Activated CD8-positive, alpha-beta T cell treated with anti-CD3 and anti-CD28 coated beads, Interleukin-2, amount 10 ng/mL, durations not matched to agents 7 days and 5 days (primary cell): ENCODE results near the gene LSM14A. TPM values are rescaled to one million over a fixed set of nuclear protein-coding genes. Genes with fewer than 3 reads are reported as not detected.

ENCODE experiments used
- ATAC-seq: fragments of 150-1000 bp; cut with Tn5 transposase; one replicate; pipeline ENCODE4 v1.10.0; 2021; ENCODE audit warnings: moderate library complexity
- CTCF ChIA-PET: fragments of 350-600 bp; sonication (Branson Sonifier 250); formaldehyde crosslinking; loops from one replicate; lab custom pipeline; 2021; ENCODE audit warnings: antibody characterized with exemption; lab: Charles Lee
- POLR2A ChIA-PET: fragments of 350-600 bp; sonication (Branson Sonifier 250); formaldehyde crosslinking; loops from one replicate; lab custom pipeline; 2021; ENCODE audit warnings: antibody characterized with exemption; lab: Charles Lee
- DNase-seq: peaks from one replicate; pipeline ENCODE4 v3.0.0-alpha.2; 2020
- H3K27ac Mint-ChIP-seq: one replicate; pipeline ENCODE4 v1.8.0; 2021; ENCODE audit warnings: mild to moderate bottlenecking, mixed read lengths
- H3K27me3 Mint-ChIP-seq: one replicate; pipeline ENCODE4 v1.8.0; 2021; ENCODE audit warnings: low read depth, mixed read lengths
- H3K36me3 Mint-ChIP-seq: one replicate; pipeline ENCODE4 v1.8.0; 2021; ENCODE audit warnings: low read depth, mixed read lengths
- H3K4me1 Mint-ChIP-seq: one replicate; pipeline ENCODE4 v1.8.0; 2021; ENCODE audit warnings: low read depth, mixed read lengths
- H3K4me3 Mint-ChIP-seq: one replicate; pipeline ENCODE4 v1.8.0; 2021; ENCODE audit warnings: mild to moderate bottlenecking, mixed read lengths
- H3K9me3 Mint-ChIP-seq: one replicate; pipeline ENCODE4 v1.8.0; 2022; ENCODE audit warnings: mixed read lengths; ENCODE audit not compliant: insufficient read depth
- total RNA-seq, 2 experiments: library from RNA; stranded (reverse); gene quantifications; one replicate each; pipeline ENCODE4 v1.2.3, GENCODE V29; 2021

LSM14A gene
- total RNA-seq, 2 experiments from 2014 or later: 133 to 139 TPM

DNA sequence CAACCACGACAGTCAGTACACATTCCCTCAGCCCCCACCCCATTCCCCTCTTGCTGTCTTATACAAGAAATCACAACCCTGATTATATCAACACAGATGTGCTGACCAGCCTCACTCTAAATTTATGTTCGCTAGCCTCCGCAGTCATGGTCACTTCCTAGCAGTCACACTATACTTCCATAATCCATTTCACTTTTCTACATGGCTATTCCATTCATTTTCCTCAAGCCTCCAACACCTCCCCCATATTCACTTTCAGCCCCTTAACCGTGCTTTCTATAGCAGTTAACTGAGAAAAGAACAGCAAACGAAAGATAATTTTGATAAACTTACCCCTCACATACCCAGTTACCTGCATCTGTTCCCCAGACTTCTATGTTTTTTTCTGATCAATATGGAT is 8.4 kb downstream of the LSM14A start:
- Mint-ChIP-seq H3K9me3 (no peaks in the 10 kb centered on the region), H3K27ac (peak overlapping the region; percentile 12), H3K4me1 (peaks cover 68% of the 10 kb centered on the region), H3K4me3 (no peak overlapping the region), H3K27me3 (no peaks in the 10 kb centered on the region), H3K36me3 (peaks cover 55% of the 10 kb centered on the region)
- POLR2A ChIA-PET: no interaction called here
- CTCF ChIA-PET: no interaction called here
- ATAC-seq: no peak
- DNase-seq: no peak

DNA sequence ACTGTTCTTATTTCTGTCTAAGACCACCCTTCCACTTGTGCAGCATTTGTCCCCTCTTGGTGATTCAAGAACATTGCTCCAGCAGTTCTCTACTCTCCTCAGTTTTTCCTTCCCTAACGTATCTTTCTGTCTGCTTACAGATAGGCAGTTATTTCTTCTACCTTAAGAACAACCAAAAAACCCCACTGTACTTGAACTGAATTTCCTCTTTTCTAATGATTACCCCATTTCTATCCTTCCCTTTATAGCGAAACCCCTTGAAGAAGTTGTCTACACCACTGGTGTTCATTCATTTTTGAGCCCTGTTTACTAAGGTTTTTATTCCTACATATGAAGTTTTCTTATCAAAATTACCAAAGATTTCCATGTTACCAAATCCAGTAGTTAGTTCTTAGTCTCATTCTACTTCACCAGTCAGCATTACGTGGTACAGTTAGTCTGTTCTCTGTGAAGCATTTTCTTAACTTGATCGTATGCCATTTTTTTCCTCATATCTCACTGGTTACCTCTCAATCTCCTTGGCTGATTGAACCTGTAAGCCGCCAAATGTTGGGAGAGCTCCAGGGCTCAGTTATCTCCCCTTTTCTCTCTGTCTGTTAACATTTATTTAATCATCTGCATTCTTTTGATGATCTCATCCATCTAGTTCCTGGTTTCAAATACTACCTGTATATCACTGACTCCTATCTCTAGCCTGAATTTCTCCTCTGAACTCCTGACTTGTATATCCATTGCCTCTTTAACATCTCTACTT is 9.0 kb downstream of the LSM14A start:
- DNase-seq (no peak), ATAC-seq (no peak)
- CTCF ChIA-PET: no interaction called here
- H3K9me3 Mint-ChIP-seq: no peaks in the 10 kb centered on the region
- peaks cover 53% of the 10 kb centered on the region for H3K36me3 Mint-ChIP-seq
- H3K4me3 Mint-ChIP-seq: no peak overlapping the region
- no peaks in the 10 kb centered on the region for H3K27me3 Mint-ChIP-seq
- POLR2A ChIA-PET: no interaction called here
- H3K4me1 Mint-ChIP-seq: peaks cover 68% of the 10 kb centered on the region
- peak overlapping the region; percentile 26 for H3K27ac Mint-ChIP-seq

DNA sequence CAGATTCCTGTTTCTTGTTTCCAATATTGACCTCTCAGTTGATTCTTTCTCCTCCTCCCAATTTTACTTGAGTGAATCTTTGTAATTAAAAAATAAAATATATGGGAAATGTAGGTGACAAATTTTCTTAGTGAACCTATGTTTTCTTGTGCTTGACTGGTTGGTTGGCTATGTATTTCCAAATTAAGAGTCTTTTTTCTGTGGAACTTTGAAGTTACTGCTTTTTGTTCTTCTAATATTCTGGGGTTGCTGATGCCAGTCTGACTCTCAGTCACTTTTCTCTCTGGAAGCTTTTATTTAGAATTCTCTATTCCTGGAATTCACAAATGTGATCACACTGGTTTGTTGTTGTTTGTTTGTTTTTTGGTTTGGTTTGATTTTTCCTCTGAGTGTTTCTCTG is 9.8 kb downstream of the LSM14A start:
- Mint-ChIP-seq H3K4me3 (no peak overlapping the region), H3K9me3 (no peaks in the 10 kb centered on the region), H3K27ac (no peak overlapping the region), H3K4me1 (peaks cover 65% of the 10 kb centered on the region), H3K27me3 (no peaks in the 10 kb centered on the region), H3K36me3 (peaks cover 49% of the 10 kb centered on the region)
- ChIA-PET CTCF (no interaction called here), POLR2A (interaction anchor here (1.4 kb wide), 1 partner anchor 11 kb away, joined by 3 read pairs; no protein-coding TSS in a partner anchor)
- DNase-seq (no peak), ATAC-seq (no peak)

DNA sequence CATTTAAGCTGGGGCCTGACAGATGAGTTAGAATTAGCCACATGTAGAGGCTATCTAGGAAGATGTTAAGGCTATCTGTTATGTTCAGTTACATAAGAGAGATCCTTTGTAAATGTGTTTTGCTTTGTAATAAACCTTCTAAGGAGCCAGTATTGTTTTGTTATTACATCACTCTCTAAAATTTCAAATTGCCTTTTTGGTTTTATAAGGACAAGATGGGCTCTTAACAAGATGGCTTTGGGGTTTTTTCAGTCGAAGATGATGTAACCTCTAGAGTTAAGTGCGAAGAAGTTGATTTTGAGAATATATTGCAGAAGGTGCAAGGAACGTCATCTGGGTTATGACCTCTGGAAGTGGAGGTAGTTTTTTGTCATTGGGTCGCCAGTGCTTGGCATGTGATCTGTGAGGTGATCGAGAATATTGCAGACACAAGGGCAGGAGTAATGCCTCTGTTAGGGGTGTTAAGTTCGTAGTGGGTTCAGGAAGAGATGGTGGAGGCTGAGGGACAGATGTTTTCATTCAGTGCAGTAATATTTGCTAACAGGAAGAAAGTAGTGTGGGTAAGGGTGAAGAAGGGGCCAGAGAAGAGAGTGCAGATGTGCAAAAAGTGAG is 12.7 kb downstream of the LSM14A start:
- POLR2A ChIA-PET: interaction anchor here (2.3 kb wide), 1 partner anchor 12 kb away, joined by 10 read pairs; no protein-coding TSS in a partner anchor
- CTCF ChIA-PET: interaction anchor here (1.5 to 1.8 kb wide), 2 partner anchors 8 to 12 kb away, joined by 3 to 5 read pairs; no protein-coding TSS in a partner anchor
- H3K4me3 Mint-ChIP-seq: no peak overlapping the region
- H3K36me3 Mint-ChIP-seq: peaks cover 36% of the 10 kb centered on the region
- ATAC-seq (no peak), DNase-seq (no peak)
- no peaks in the 10 kb centered on the region for H3K9me3 Mint-ChIP-seq
- no peaks in the 10 kb centered on the region for H3K27me3 Mint-ChIP-seq
- H3K27ac Mint-ChIP-seq: peak overlapping the region; percentile 4
- peaks cover 51% of the 10 kb centered on the region for H3K4me1 Mint-ChIP-seq

DNA sequence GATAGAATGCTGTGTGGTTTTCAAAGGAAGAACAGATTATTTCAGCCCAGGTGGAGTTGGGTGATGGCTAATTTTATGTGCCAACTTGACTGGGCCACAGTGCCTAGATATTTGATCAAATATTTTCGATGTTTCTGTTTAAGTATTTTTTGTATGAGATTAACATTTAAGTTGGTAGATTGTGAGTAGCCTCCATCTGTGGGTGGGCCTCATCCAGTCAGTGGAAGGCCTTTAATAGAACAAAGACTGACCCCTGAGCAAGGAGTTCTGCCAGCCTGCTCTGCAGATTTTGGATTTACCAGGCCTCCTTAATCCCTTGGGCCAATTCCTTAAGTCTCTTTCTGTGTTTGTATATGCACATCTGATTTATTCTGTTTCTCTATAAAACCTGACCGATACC is 13.9 kb downstream of the LSM14A start:
- H3K4me3 Mint-ChIP-seq: no peak overlapping the region
- ChIA-PET POLR2A (interaction anchor here (2.3 kb wide), 1 partner anchor 13 kb away, joined by 10 read pairs; no protein-coding TSS in a partner anchor), CTCF (interaction anchor here (0.9 to 1.8 kb wide), 3 partner anchors 10 to 161 kb away, joined by 3 to 5 read pairs (median 3); no protein-coding TSS in a partner anchor)
- H3K36me3 Mint-ChIP-seq: peaks cover 25% of the 10 kb centered on the region
- ATAC-seq (no peak), DNase-seq (no peak)
- no peaks in the 10 kb centered on the region for H3K27me3 Mint-ChIP-seq
- no peak overlapping the region for H3K27ac Mint-ChIP-seq
- H3K4me1 Mint-ChIP-seq: peaks cover 46% of the 10 kb centered on the region
- no peaks in the 10 kb centered on the region for H3K9me3 Mint-ChIP-seq

DNA sequence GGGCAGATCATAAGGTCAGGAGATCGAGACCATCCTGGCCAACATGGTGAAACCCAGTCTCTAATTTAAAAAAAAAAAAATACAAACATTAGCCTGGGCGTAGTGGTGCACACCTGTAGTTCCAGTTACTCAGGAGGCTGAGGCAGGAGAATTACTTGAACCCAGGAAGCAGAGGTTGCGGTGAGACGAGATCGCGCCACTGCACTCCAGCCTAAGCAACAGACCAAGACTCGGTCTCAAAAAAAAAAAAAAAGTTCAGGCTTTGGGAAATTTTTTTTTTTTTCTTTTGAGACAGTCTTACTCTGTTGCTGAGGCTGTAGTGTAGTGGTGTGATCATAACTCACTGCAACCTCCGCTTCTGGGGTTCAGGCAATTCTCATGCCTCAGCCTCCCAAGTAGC is 14.7 kb downstream of the LSM14A start:
- ChIA-PET POLR2A (interaction anchor here (1.0 kb wide), 1 partner anchor 13 kb away, joined by 4 read pairs; no protein-coding TSS in a partner anchor), CTCF (interaction anchor here (1.3 to 1.8 kb wide), 2 partner anchors 9 to 10 kb away, joined by 4 to 5 read pairs; no protein-coding TSS in a partner anchor)
- peaks cover 18% of the 10 kb centered on the region for H3K36me3 Mint-ChIP-seq
- no peaks in the 10 kb centered on the region for H3K27me3 Mint-ChIP-seq
- ATAC-seq (no peak), DNase-seq (no peak)
- no peak overlapping the region for H3K27ac Mint-ChIP-seq
- no peak overlapping the region for H3K4me3 Mint-ChIP-seq
- peaks cover 47% of the 10 kb centered on the region for H3K4me1 Mint-ChIP-seq
- no peaks in the 10 kb centered on the region for H3K9me3 Mint-ChIP-seq

DNA sequence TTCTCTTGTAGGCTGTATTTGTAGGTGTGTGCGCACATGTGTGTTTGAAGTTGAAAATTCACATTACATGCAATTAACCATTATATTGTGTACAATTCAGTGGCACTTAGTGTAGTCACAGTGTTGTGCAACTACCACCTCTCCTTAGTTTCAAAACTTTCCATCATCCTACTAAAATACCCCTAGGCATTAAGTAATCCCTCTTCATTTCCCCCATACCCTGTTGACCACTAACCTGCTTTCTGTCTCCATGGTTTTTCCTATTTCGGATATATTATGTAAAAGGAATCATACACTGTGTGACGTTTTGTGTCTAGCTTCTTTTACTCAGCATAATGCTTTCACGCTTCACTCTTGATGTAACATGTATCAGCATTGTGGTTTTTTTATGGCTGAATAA is 16.1 kb downstream of the LSM14A start:
- no peaks in the 10 kb centered on the region for H3K9me3 Mint-ChIP-seq
- H3K27me3 Mint-ChIP-seq: no peaks in the 10 kb centered on the region
- no peak overlapping the region for H3K27ac Mint-ChIP-seq
- peaks cover 12% of the 10 kb centered on the region for H3K36me3 Mint-ChIP-seq
- peaks cover 42% of the 10 kb centered on the region for H3K4me1 Mint-ChIP-seq
- ChIA-PET POLR2A (interaction anchor here (0.8 to 0.9 kb wide), 2 partner anchors 14 to 34 kb away, joined by 3 read pairs; no protein-coding TSS in a partner anchor), CTCF (interaction anchor here (1.0 to 1.3 kb wide), 2 partner anchors 10 to 16 kb away, joined by 4 read pairs; no protein-coding TSS in a partner anchor)
- DNase-seq (no peak), ATAC-seq (no peak)
- H3K4me3 Mint-ChIP-seq: no peak overlapping the region

DNA sequence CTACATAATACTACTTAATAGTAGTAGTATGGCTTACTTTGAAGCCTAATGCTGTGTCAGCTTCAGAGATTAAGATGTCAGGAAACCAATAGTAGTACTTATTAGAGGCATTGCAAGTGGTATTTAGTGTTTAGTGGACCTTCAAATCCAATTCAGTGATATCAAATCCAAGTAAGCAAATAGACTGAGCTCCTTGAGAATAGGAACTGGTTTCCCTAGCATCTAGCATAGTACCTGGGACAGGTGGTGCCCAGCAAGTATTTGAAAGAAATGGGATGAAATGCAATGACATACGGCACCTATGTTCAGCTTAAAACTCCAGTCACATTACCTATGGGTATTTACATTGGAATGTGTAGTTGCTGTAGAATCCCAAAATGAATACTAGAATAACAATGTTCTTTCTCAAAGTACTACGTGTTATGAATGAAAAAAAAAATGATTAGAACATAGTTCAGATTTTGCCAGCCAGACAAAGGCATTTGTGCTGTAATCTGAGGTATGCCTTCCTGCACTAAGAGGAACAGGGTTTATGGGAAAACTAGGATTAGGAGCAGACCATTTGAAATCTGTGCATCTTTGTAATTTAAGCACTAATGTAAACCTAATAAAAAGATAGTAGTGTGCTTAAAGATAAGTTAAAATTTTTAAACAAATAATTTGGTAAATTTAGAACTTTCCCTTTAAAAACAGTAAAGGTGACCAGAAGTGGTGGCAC is 17.1 kb downstream of the LSM14A start:
- ChIA-PET POLR2A (interaction anchor here (0.9 kb wide), 1 partner anchor 11 kb away, joined by 3 read pairs; no protein-coding TSS in a partner anchor), CTCF (no interaction called here)
- Mint-ChIP-seq H3K27me3 (no peaks in the 10 kb centered on the region), H3K4me1 (peaks cover 44% of the 10 kb centered on the region), H3K27ac (no peak overlapping the region), H3K36me3 (peaks cover 17% of the 10 kb centered on the region), H3K4me3 (no peak overlapping the region), H3K9me3 (no peaks in the 10 kb centered on the region)
- no peak for ATAC-seq
- DNase-seq: no peak

DNA sequence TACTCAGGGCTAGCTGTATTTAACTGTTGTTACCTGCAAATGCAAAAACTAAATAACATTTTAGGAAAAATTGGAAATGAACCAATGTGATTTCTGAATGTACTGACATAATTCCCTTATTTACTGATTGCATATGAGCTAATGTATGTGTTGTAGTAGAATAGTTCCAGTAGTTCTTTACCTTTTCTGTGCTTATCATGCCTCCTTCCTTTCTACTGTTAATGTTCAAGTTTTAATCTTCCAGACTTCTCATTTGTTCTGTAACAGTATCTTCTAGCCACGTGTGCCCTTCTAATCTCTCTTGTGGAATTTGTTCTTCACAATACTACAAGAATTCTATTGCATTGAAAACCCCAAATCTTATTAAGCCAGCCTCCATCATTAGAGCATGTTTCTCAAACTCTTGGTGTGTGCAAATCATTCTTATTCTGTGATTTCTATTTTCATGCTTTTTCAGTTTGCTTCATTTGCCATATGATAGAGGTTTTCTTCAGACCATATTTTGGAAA is 17.7 kb downstream of the LSM14A start:
- no peak for ATAC-seq
- H3K9me3 Mint-ChIP-seq: no peaks in the 10 kb centered on the region
- CTCF ChIA-PET: no interaction called here

DNA sequence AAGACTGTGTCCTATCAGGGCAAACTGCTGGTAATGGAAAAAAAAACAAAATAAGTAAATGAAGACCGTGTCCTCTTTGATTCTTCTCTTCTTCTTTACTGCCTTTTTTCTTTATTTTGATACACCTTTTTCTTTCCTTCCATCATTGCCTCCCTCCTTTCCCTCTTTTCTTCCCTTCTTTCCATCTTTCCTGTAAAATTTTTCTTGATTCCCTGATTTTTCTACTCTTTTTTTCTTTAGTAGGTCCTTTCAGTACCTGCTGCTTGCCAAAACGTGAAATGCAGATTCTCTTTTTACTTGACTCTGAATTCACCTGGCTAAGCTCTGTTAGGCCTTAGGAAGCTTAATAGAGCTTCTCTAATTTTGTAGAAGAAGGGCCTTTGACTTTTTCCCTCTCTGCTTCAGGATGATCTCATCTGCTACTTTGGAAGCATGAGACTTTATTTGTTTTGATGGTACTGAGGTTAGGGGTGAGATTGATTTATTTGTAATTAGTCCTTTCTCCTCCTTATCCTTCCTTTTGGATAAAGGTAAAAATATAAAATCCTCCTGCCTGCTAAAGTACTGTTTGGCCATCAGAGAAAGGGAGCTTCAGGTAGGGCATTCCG is 19.2 kb downstream of the LSM14A start:
- no peak overlapping the region for H3K27ac Mint-ChIP-seq
- no peak for ATAC-seq
- no peak overlapping the region for H3K4me3 Mint-ChIP-seq
- ChIA-PET POLR2A (interaction anchor here (0.6 kb wide), 1 partner anchor 25 kb away, joined by 3 read pairs; no protein-coding TSS in a partner anchor), CTCF (interaction anchor here (1.7 kb wide), 1 partner anchor 13 kb away, joined by 4 read pairs; no protein-coding TSS in a partner anchor)
- no peaks in the 10 kb centered on the region for H3K9me3 Mint-ChIP-seq
- peaks cover 24% of the 10 kb centered on the region for H3K4me1 Mint-ChIP-seq
- H3K36me3 Mint-ChIP-seq: peaks cover 21% of the 10 kb centered on the region
- H3K27me3 Mint-ChIP-seq: no peaks in the 10 kb centered on the region
- no peak for DNase-seq

More for the DNA sequence above, 17.7 kb downstream of the LSM14A start:
- H3K4me3 Mint-ChIP-seq: no peak overlapping the region
- POLR2A ChIA-PET: no interaction called here
- DNase-seq: no peak
- peaks cover 22% of the 10 kb centered on the region for H3K36me3 Mint-ChIP-seq
- H3K27me3 Mint-ChIP-seq: no peaks in the 10 kb centered on the region
- no peak overlapping the region for H3K27ac Mint-ChIP-seq
- H3K4me1 Mint-ChIP-seq: peaks cover 37% of the 10 kb centered on the region

DNA sequence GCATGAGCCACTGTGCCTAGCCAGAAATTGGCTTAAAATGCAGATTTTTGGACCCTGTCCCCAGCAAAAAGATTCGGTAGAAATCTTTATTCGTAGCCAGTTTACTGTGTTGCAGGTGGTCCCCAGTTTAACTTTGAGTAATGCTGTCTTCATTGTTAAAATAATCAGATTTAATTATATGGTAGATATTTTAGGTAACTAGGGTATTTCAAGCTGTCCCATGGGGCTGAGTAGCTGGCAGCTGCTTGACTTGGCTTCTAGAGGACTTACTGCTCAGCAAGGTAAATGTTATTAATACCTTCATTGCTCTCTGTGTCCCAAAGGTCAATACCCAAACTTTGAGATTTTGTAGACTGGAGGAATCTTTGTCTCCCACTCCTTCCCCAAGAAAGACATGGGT is 21.1 kb downstream of the LSM14A start:
- no peak overlapping the region for H3K4me3 Mint-ChIP-seq
- no peaks in the 10 kb centered on the region for H3K9me3 Mint-ChIP-seq
- H3K27me3 Mint-ChIP-seq: no peaks in the 10 kb centered on the region
- peaks cover 27% of the 10 kb centered on the region for H3K36me3 Mint-ChIP-seq
- H3K4me1 Mint-ChIP-seq: peaks cover 17% of the 10 kb centered on the region
- no peak overlapping the region for H3K27ac Mint-ChIP-seq
- CTCF ChIA-PET: interaction anchor here (2.5 kb wide), 1 partner anchor 27 kb away, joined by 7 read pairs; no protein-coding TSS in a partner anchor
- POLR2A ChIA-PET: no interaction called here
- DNase-seq (no peak), ATAC-seq (no peak)
